Measurements from ENCODE around the gene KCTD5.
A peak's percentile ranks its signal among the peaks of the same experiment; 100 is the strongest.
"Not testable (repeated sequence)": the region's sequence is repeated elsewhere in the genome, so short reads cannot be mapped to it uniquely, and the experiment has no call there.

The KCTD5 gene

DNA sequence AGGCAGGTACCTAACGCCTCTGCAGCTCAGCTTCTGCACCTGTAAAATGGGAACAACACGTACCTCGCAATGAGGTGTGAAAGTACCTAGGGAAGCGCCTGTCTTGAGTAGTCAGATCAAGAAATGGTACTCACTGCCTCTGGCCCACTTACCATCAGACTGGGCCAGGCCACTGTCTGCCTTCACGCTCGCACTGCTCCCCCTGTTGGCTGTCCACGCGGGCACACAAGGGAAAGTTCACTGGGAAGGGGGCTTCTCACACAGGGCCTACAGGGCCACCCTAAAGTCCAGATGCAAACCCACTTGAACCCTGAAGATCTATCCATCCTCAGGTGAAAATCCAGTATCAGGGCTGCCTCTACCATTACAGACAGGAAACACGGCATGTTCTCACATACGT, 11.1 kb upstream of the KCTD5 start:
- DNase-seq = peak in 1 of 10 donors; percentile 79
- intact Hi-C loops (cut with DNase I) = loop anchor here (5.0 kb wide), 1 partner anchor 51 kb away; the partner anchor contains the start of gene PRSS27

DNA sequence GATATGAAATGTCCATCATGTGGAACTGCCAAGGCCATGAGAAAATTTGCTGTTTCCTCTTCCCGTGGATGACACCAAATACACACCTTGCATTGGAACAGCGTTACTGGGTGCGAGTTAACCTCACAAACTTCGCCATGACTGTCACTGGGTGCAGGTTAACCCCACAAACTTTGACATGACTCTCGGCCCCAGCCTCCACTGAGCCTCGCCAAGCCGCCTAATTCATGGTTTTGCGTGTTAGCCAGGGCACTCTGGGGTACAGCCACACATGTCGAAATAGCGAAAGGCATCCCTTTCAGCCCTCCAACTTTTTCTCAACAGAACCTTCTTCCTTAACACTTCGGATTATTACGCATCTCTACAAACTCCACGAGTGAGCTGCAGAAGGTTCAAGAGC, 10.6 kb upstream of the KCTD5 start:
- intact Hi-C loops (cut with DNase I) = loop anchor here (5.0 kb wide), 1 partner anchor 51 kb away; the partner anchor contains the start of gene PRSS27
- DNase-seq = peak in 1 of 10 donors; percentile 60

DNA sequence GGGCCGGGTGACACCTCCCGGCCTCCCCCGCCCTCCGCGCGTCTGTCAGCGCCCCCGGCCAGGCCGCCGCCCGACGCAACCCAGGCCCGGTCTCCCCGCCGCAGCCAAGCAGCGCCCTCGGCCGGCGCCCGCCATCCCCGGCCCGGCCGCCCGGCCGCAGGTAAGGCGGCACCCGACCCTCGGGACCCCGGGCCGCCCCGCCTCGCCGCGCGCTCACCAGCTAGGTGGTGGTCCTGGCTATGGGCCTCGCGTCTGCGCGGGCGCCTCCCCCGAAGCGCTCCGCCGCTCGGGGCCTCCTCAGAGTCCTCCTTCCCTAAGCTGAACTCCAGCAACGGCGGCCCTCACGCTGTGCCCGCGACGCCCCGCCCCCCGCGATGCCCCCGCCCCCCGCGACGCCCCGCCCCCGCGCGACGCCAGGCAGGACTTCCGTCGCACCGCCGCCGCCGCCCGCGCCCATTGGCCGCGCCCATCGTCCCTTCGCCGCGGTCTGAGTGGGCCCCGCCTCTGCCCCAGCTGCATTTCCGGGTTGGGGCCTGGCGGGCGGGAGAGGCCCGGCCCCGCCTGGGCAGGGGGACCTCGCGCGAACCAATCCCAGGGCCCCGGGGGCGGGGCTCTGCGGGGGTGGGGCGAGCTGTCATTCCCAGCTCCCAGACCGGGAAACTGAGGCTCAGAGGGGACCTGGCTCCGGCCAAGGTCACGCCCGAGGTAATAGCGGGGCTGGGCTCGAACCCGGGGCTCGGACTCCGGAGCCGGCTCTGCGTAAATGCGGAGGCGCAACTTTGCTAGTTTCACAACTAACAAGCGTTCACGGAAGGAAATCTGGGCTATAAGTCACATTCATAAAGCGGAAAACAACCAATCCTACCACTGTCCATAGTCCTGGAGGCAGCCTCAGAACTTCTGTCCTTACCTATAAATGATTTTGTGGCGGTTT, 9.0 kb upstream of the KCTD5 start:
- intact Hi-C loops (cut with DNase I) = loop anchor here (1.0 to 5.0 kb wide), 2 partner anchors 9 to 49 kb away; partner anchors contain the start of genes KCTD5 and PRSS27
- DNase-seq = peak; percentile 86 to 100 (median 96)

DNA sequence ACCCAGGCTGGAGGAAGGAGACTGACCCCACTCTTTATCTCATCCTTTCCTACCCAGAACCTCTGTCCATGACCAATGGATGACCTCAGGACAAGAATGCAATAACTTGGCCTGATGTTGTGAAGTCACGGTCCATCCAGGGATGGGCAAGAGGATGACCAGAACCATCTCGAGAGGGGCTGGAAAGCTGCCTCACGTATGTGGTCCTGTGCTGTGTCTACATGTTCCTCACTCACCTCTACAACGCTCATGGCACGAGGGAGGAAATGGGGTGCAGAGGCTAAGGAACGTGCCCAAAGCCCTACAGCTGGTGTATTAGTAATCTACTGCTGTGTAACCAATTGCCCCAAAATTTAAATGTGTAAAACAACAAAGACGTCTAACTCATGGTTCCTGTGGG, 7.3 kb upstream of the KCTD5 start:
- intact Hi-C loops (cut with DNase I) = no loop called here
- no peak for DNase-seq

DNA sequence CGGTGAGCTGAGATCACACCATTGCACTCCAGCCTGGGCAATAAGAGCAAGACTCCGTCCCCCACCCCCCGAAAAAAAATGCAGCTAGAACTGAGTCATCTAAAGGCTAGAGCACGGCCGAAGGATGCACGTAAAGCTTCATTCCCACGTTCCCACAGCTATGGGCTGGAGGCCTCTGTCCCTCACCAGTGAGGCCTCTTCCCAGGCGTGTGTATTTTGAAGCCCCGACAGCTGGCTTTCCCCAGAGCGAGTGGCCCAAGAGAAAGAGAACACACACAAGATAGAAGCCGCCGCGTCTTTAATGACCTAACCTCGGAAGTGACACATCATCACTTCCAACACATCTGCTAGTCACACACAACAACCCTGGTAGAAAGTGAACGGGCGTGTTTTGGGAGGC, 6.6 kb upstream of the KCTD5 start:
- peak in 1 of 10 donors; percentile 60 for DNase-seq
- intact Hi-C loops (cut with DNase I) = no loop called here

DNA sequence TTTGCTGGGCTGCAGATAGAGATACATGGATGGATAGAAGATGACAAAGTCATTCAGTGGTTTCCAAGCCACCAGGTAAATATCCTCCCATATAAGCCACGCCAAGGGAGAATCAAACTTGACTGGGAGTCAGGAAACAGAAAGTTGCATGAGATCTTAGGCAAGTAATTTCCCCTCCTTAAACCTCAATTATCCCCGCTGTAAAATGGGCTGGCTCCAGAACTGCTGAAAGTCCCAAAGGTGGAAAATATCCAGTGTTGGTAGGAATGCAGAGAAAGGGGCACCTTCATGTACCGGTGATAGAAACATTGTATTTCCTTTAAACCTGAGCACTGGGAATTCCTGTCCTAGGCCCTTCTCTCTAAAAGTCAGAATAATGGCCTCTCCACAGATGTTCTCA, 5.4 kb upstream of the KCTD5 start:
- intact Hi-C loops (cut with DNase I); DNase-seq: not testable (repeated sequence)

DNA sequence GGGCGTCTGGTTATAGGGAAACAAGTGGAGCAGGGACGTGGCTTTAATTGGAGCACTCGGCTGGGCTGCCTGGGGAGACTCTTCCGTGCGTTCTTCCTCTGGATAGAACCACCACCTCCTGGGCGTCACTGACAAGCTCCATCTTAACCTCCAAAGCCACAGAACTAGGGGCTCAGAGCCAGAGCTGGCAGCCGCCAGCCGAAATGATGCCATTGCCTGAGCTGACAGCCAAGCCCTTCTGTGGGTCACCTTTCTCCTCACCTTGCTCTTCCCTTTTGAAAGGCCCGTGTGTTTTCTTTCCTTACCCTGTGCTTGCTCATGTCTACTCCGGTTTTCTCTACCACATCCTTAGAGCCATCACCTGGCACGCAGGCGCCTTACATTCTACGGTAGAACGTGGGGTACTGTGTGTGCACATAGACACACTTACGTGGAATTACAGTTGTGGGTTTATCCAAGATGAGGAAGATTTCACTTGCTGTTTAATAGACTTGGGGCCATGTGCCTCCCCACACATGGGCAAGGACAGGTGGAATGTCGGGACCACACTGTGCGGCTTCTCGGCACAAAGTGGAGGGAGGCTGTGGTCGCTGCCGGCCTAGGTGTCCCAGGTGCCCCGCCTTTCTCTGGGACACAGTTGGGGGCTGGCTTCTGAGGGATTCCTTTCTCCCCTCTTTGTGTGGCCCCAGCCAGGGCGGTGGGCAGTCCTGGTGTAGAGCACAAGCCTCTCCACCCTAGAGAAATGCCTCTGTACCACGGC, 3.9 kb upstream of the KCTD5 start:
- peak in 1 of 10 donors; percentile 69 for DNase-seq
- intact Hi-C loops (cut with DNase I) = not testable (repeated sequence)

DNA sequence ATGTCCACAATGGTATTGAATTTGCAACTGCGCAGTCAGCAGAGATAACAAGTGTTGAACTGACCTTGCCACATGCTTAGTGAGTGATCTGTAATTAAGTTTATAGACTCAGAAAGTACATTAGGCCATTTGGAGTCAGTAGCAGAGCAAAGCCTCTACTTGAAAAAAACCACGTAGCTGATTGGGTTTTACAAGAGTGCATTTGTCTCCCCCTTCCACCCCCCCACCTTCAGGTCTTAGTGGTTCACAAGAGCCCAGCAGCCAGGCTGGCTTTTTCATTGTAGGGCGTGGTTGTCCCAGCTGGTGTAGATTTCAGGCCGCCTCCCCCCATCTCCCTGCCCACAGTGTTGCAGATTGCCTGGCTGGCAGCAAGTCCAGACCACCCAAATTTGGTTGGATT, 2.4 kb upstream of the KCTD5 start:
- peak in 1 of 10 donors; percentile 22 for DNase-seq
- intact Hi-C loops (cut with DNase I) = not testable (repeated sequence)

DNA sequence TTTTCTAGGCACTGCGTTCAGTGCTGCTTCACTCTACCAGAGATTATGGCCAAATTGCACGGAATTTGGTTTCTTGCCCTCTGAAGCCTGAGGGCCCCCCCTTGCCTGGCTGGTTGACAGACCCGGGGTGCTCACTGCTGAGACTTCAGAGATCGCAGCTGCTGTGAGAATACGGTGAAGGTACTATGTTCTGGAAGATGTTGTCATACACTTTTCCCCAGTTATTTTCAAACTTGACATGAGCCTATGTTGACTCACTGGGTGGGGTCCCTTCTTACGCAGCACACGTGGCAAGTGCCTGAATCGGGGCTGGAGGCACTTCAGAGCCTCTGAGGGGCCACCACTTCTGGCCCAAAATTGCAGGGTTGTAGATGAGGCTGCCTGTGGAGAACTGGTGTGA, 2.0 kb upstream of the KCTD5 start:
- DNase-seq = peak in 1 of 10 donors; percentile 29
- intact Hi-C loops (cut with DNase I) = not testable (repeated sequence)

DNA sequence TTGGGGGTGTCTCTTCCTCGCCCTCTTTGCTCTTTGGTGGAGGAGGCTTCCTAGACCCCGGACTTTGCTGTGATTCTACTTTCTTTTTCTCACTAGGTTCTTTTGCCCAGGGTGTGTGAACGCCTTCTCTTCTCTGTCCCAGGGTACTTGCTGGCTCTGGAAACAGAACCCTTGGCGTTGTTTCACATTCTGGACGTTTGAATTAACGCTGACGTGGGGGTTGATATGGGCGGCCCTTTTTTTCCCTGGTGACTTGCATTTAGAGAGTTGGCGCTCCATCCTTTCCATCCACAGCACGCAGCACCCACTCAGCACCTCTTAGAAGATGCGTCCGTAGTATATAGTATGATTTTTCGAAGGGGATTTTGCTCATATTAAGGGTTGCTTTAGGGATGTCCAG, 718 bp downstream of the KCTD5 start:
- DNase-seq; intact Hi-C loops (cut with DNase I): not testable (repeated sequence)

DNA sequence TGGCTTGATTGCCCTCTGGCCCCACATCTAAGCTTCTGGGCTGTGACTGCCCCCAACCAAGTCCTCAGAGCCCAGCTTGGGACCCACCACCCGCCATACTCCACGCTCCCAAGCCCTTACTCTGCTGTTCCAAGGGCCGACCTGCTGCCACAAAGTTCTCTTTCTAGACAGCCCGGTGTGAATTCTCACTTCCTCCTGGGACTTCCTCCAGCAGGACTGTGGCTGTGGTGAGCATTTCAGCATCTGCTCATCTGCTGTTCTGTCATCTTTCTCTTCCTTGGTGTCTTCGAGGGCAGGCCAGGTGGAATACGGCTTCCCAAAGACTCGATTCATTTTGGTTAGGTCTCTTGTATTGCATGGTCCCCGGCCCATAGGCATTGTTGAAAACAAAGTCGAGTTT, 3.8 kb downstream of the KCTD5 start:
- DNase-seq = not testable (repeated sequence)

DNA sequence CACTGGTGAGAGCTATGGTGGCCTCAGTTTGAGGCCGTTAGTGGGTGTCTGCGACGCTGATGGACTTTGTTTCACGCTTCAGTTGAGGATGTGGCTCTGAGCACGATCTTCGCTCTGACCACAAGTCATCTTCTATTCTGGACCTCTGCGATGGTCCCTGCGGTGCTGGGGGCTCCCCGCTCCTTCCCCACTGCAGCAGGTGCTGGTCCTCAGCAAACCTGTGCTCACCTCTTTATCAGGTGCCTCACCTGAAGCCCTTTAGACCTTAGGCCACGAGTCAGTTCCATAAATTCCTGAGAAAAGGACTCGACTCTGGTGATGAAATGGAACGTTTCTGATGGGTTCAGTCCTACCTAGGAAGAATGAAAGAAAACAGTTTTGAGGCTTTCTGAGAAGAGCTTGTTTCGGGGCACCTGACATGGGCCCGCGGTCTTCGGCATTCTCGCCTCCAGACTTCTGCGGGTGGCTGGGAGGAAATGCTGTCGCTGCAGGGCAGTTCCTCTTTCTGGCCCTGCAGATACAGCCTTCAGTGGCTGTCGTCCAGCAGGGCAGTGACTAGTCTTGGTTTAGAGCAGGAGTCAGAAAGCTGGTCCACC, 4.7 kb downstream of the KCTD5 start:
- intact Hi-C loops (cut with DNase I) = no loop called here
- DNase-seq = peak in 2 of 10 donors; percentile 65 to 81

More for the DNA sequence above, 3.8 kb downstream of the KCTD5 start:
- intact Hi-C loops (cut with DNase I) = not testable (repeated sequence)

DNA sequence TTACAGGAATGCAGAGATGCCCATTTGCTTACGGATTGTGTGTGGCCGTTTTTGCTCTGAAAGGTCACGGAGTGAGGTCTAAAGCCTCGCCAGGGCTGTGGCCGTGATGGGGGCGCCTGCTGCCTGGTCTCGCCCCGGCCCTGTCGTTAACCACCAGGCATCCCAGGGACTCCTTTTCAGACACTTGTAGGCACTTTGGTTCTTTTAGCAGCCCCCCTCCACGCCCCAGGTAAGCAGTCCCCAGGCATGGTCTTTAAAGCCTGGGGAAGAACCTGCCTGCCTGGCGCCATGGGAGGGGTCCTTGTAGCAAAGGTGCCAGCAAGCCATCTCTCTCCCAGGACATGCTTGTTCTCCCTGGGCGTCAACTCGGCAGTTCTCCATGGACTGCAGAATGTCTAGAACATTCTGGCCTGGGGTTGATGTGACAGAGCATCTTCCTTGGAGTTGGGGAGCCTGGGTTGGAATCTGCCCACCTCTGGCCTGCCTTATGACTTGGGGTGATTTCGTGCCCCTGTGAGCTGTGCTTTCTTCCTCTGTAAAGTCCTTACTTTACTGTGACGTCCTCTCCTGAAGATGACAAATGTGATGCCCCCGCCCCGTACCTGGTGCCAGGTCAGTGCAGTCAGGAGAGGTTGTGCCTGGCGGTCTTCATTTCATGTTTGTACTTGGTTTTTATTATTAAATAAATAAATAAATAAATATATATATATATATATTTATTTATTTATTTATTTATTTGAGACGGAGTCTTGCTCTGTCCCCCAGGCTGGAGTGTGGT, 5.4 kb downstream of the KCTD5 start:
- intact Hi-C loops (cut with DNase I) = no loop called here

DNA sequence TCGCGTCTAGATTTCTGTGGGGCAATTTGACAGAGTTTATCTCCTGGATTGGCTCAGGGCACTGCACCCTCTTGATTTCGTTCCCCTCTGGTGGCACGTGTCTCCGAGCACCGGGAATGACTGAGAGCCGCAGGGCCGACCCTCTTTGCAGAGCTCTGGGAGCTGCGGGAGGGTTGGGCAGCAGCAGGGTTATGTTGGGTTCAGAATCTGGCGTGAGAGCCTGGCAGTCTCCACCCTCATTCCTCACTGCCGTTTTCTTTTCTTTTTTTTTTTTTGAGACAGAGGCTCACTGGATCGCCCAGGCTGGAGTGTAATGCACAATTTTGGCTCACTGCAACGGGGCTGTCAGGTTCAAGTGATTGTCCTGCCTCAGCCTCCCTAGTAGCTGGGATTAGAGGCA, 7.1 kb downstream of the KCTD5 start:
- DNase-seq; intact Hi-C loops (cut with DNase I): not testable (repeated sequence)

More for the DNA sequence above, 5.4 kb downstream of the KCTD5 start:
- DNase-seq = peak in 3 of 10 donors; percentile 3 to 54 (median 48)

DNA sequence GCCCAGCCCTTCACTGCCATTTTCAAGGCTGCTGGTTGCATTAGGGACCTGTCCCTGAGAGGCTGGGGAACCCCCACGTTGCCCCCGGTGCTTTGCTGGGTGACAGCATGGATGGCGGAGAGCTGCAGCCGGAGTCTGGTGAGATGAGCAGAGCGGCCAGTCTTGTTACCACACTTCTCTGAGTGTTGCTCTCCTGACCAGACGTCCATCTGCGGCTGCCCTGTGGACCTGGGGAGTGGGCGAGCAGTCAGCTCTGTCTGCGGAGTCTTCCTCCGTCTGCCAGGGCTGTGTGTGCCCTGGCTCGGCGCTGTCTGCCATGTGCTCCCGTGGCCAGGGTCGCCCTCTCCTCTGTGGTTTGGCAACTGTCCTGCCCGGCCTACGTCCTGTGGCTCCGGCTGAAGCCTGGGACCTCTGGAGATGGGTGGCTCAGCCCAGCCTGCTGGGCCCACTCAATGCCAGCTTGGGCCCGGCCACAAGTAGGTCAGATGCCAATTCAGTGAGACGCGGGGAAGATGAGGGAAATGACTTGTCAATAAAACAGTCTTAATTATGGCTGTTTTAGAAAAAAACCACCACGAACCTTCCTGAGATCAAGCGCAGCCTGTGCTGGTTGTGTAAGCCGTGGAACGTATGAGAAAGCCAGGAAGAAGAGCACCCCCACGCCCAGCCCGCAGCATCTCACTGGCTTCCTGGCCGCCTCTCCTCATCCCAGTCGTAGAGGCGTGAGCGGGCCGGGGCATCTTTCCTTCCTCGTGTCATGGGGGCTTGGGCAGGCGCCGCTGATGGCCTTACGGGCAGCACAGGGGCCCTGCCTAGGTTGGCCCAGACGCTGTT, 7.9 kb downstream of the KCTD5 start:
- intact Hi-C loops (cut with DNase I) = loop anchor here (5.0 kb wide), 1 partner anchor 62 kb away; the partner anchor contains the start of gene SRRM2
- DNase-seq = peak in 5 of 10 donors; percentile 7 to 80 (median 70)

DNA sequence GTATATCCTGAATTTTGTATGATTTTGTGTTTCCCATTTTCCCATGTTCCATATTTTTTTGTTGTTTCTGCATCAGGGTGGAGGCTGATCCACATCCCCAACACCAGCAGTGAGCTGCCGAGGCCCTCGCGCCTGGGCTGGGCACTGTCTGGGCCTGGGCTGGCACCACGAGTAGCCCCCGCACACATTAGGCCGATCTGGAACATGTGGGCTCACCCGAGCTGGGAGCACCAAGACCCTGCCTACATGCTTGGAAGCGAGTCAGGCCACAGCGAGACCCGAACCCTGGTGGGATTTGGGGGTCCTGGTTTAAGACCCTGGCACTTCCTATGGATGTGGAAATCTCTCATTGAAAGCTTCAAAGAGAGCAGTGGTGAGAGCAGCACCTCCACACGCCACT, 8.5 kb downstream of the KCTD5 start:
- DNase-seq = peak in 4 of 10 donors; percentile 6 to 77 (median 42)
- intact Hi-C loops (cut with DNase I) = loop anchor here (5.0 kb wide), 1 partner anchor 61 kb away; the partner anchor contains the start of gene SRRM2

DNA sequence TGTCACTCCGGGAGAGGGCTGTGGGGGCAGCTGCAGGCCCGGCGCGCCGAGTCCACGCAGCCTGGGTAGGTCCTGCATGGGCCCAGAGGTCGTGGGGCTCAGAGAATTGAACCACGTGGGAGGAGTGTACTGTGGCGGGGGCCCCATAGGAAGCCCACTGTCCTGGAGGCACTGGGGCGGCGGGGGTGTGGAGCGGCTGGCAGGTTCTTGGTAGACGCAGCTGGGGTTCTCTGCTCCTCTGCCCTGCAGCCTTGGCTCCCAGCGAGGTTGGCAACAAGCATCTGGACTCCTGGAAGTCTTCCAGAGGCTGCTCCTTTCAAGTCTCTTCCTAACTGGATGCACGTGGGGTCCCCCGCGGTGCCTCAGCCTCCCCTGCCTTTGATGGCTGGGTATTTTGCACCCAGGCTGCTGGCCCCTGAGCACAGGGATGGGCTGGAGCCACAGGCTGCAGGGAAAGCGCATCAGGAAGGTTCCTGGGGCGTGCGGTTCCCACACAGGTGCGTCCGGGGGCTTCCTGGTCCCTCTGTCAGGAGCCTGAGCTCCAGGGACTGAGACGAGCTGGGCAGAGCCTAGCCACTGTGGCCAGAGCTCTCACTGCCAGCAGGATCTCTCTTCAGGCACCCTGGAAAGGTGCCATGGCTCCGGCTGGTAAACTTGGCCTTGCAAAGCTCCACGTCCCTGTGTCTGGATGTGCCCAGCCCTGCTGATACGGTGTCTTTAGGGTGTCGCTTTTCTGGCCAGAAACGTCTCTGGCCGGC, 9.3 kb downstream of the KCTD5 start:
- DNase-seq = peak in 6 of 10 donors; percentile 28 to 87 (median 62)
- intact Hi-C loops (cut with DNase I) = loop anchor here (5.0 kb wide), 1 partner anchor 61 kb away; the partner anchor contains the start of gene SRRM2
